ENCODE measurements around the gene CRABP2. TPM values are rescaled to one million over a fixed set of nuclear protein-coding genes. Genes with fewer than 3 reads are reported as not detected.

Gene CRABP2
- total and polyA plus RNA-seq, 10 of the 15 experiments (the other 5 are each of a cell fraction or from before 2014, with no cell fraction given) = 0.21 to 1.3 (median 0.41) TPM

DNA sequence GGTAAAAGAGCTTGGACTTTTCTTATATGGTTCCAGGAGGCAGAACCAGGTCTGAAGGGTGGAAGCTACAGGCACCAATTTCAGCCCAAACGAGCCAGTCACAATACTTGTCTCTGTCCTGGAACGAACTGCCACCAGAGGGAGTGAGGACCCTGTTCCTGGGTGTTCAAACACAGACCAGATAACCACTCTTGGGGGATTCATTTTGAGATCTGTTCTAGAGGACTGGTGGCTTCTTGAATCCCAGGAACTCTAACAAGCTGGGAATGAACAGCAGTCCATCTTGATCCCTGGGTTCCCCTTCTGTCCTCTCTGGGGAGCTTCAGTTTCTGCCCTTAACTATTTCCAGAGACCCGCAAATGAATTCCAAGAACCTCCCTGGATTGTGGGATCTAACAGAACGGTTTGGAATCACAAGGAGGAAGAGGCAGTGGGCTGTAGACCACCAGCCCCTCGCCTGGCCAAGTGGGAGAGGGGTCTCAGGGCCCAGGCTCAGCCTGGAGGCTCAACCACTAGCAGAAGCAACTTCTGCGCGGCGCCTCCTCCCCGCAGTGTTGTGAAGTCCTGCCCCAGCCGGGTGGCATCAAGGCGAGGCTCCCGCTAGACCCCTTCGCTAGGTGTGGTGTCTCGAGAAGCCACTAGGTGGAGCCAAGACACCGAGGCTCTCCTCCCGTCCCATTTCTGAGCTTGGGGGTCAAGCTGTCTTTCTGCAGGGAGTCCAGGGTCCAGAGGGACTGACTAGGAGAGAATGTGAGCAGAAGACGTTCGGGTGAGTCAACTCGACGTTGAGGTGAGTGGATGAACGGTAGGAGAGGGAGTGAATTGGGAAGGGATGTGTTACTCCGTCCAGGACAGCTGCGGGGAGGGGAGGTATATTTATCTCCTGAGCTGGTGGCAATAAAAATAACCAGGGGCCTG is 16.1 kb downstream of the CRABP2 start:
- peaks cover 18 to 33% of the 10 kb centered on the region in 2 experiments for H3K27me3 ChIP-seq (replicated peaks in 1 of 2; ENCODE audit: control insufficient read depth in 2 of 2, insufficient read depth in 2 of 2, low read length in 1 of 2)
- H3K9me3 ChIP-seq (replicated peaks; ENCODE audit: control insufficient read depth, insufficient read depth, low read length) = no peaks in the 10 kb centered on the region
- under 1% methylated on average over 23 of the region's 23 CpGs for WGBS (ENCODE audit: insufficient coverage, insufficient replicate concordance, low lambda C conversion rate, missing lambda C conversion rate)
- POLR2A ChIA-PET = interaction anchor here (1.1 to 3.1 kb wide), 3 partner anchors 37 to 172 kb away, joined by 4 to 21 read pairs (median 4); no protein-coding TSS in a partner anchor
- H3K4me1 ChIP-seq (ENCODE audit: control insufficient read depth, insufficient read depth, low read length) = peaks cover 4% of the 10 kb centered on the region
- FAIRE-seq = peak; percentile 94
- ATAC-seq = peak; percentile 97
- H3K79me2 ChIP-seq (ENCODE audit: control insufficient read depth, insufficient read depth, low read length) = no peaks in the 10 kb centered on the region
- SMC1A ChIA-PET (ENCODE audit: uncharacterized antibody, unreplicated experiment) = interaction anchor here (0.6 to 4.0 kb wide), 26 partner anchors 9 to 385 kb away, joined by 3 to 168 read pairs (median 4); partner anchors contain the start of genes CRABP2, ISG20L2, METTL25B and NTRK1
- CTCF ChIA-PET = interaction anchor here (0.6 to 11.1 kb wide), 59 partner anchors 9 to 1115 kb away, joined by 3 to 433 read pairs (median 4); partner anchors contain the start of genes CRABP2, HAPLN2, HDGF and INSRR
- no peak for DNase-seq (ENCODE audit: low read depth, low spot score)
- no TSS peak for BruUV-seq (replicated peaks)
- H3K9ac ChIP-seq (ENCODE audit: control insufficient read depth, insufficient read depth, low read length) = no peak overlapping the region
- in situ Hi-C loops (cut with MboI) (loop anchor here (5.0 kb wide), 1 partner anchor 173 kb away; the partner anchor contains the start of gene NTRK1), intact Hi-C loops (cut with micrococcal nuclease; ENCODE audit: unreplicated experiment) (loop anchor here (1.0 kb wide), 3 partner anchors 37 to 201 kb away; partner anchors contain the start of gene NTRK1)
- H3K36me3 ChIP-seq (ENCODE audit: control insufficient read depth in 2 of 2, insufficient read depth in 2 of 2, low read length in 1 of 2) = no peaks in the 10 kb centered on the region
- H3K27ac ChIP-seq (ENCODE audit: control insufficient read depth, insufficient read depth) = no peak overlapping the region
- no peak overlapping the region for H2AFZ ChIP-seq (ENCODE audit: control insufficient read depth, low read depth, low read length)
- TF ChIP-seq CUX1 (IDR thresholded peaks at IDR 0.05; ENCODE audit: insufficient replicate concordance, low read depth, low read length) (no peak), HDGF (IDR thresholded peaks at IDR 0.05) (peak; percentile 38; the same call in 1 of the 2 replicates), EZH2 (IDR thresholded peaks at IDR 0.05; ENCODE audit: borderline replicate concordance, control insufficient read depth, low read depth, low read length) (0 out of 2 replicates have a peak, but pooled peaks have one; percentile 14), ZSCAN29 (IDR thresholded peaks at IDR 0.05) (no peak), RAD21 (IDR thresholded peaks at IDR 0.05; ENCODE audit: insufficient read depth, low read depth, low read length) (peak; percentile 91), WRNIP1 (IDR thresholded peaks at IDR 0.05; ENCODE audit: borderline replicate concordance, low read depth, low read length) (no peak), YY1 (IDR thresholded peaks at IDR 0.05; ENCODE audit: low read depth, low read length) (peak; percentile 38; the same call in 1 of the 2 replicates), ZNF217 (IDR thresholded peaks at IDR 0.05) (no peak), ZNF207 (IDR thresholded peaks at IDR 0.05; ENCODE audit: borderline replicate concordance) (no peak), SMC3 (IDR thresholded peaks at IDR 0.05; ENCODE audit: borderline replicate concordance, low read length) (peak; percentile 86), JUNB (IDR thresholded peaks at IDR 0.05) (no peak)
- TF ChIP-seq, protein P1, sequence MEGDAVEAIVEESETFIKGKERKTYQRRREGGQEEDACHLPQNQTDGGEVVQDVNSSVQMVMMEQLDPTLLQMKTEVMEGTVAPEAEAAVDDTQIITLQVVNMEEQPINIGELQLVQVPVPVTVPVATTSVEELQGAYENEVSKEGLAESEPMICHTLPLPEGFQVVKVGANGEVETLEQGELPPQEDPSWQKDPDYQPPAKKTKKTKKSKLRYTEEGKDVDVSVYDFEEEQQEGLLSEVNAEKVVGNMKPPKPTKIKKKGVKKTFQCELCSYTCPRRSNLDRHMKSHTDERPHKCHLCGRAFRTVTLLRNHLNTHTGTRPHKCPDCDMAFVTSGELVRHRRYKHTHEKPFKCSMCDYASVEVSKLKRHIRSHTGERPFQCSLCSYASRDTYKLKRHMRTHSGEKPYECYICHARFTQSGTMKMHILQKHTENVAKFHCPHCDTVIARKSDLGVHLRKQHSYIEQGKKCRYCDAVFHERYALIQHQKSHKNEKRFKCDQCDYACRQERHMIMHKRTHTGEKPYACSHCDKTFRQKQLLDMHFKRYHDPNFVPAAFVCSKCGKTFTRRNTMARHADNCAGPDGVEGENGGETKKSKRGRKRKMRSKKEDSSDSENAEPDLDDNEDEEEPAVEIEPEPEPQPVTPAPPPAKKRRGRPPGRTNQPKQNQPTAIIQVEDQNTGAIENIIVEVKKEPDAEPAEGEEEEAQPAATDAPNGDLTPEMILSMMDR (IDR thresholded peaks at IDR 0.05 in 2 of 3, conservative IDR thresholded peaks at IDR 0.05 in 1 of 3; ENCODE audit: control insufficient read depth in 2 of 3, extremely low read depth in 1 of 3, insufficient read depth in 1 of 3, low read depth in 3 of 3, low read length in 3 of 3) = peak; percentile 92 to 97 (median 97)
- no peak overlapping the region; the same call in 1 of the 2 replicates for H3K4me2 ChIP-seq (ENCODE audit: control insufficient read depth, insufficient read depth)
- RAD21 ChIA-PET (ENCODE audit: unreplicated experiment) = interaction anchor here (0.6 to 10.2 kb wide), 34 partner anchors 9 to 475 kb away, joined by 3 to 173 read pairs (median 5); partner anchors contain the start of genes CRABP2, HDGF, INSRR and ISG20L2
- H3K4me3 ChIP-seq = no peak overlapping the region
- peaks cover 4% of the 10 kb centered on the region; the same call in 1 of the 2 replicates for H4K20me1 ChIP-seq (ENCODE audit: control insufficient read depth, insufficient read depth)

All from GM12878 (cell line).